Right ventricle myocardium superior (tissue), 1 donor: ENCODE results near the gene KCND2. TPM values are rescaled to one million over a fixed set of nuclear protein-coding genes. Genes with fewer than 3 reads are reported as not detected.

ENCODE experiments used
- ATAC-seq: fragments of 200-7000 bp; cut with Tn5 transposase; one replicate; pipeline ENCODE4 v1.9.1; 2020; ENCODE audit warnings: mild to moderate bottlenecking; ENCODE audit not compliant: poor library complexity
- DNase-seq: peaks from one replicate; pipeline ENCODE4 v3.0.0-alpha.2; 2020
- intact Hi-C: fragments of 100-400 bp; cut with DNase I; formaldehyde crosslinking; loops from one replicate; pipeline ENCODE4 v1.11.2; 2022
- total RNA-seq: library from RNA; stranded (reverse); fragmentation: NEBNext Ultra II Directional; extraction: Animal tissue kit (Norgen Biotek cat#: 25700); gene quantifications from one replicate; pipeline ENCODE4 v1.2.1, GENCODE V29; 2021
- donor health status: DM: no; HTN: yes; CAD: no; lungs with severe emphysema.

Gene KCND2
- total RNA-seq, 1 donor from 2014 or later, result not detected

- ATAC-seq, result no peak
- intact Hi-C loops, result no loop called here
- DNase-seq, result no peak
These were observed 442.0 kb downstream of the KCND2 start for GRCh38 chr7:120714945-120715344.

- ATAC-seq (no peak), DNase-seq (no peak)
These were observed 443.3 kb downstream of the KCND2 start for GRCh38 chr7:120716307-120716706.

GRCh38 chr7:120717166-120717565, 444.2 kb downstream of the KCND2 start:
- DNase-seq (no peak), ATAC-seq (no peak)
- intact Hi-C loops, result no loop called here

More at GRCh38 chr7:120716307-120716706, 443.3 kb downstream of the KCND2 start:
- intact Hi-C loops, result no loop called here

GRCh38 chr7:120718361-120718760, 445.4 kb downstream of the KCND2 start:
- intact Hi-C loops, result no loop called here
- DNase-seq (no peak), ATAC-seq (no peak)

- intact Hi-C loops, result no loop called here
- DNase-seq (no peak), ATAC-seq (no peak)
These were observed 447.3 kb downstream of the KCND2 start for GRCh38 chr7:120720317-120720716.

- intact Hi-C loops, result no loop called here
- ATAC-seq (no peak), DNase-seq (no peak)
These were observed 450.8 kb downstream of the KCND2 start for GRCh38 chr7:120723465-120724385.

- DNase-seq (no peak), ATAC-seq (no peak)
- intact Hi-C loops, result no loop called here
These were observed 451.5 kb downstream of the KCND2 start for GRCh38 chr7:120724448-120724847.

GRCh38 chr7:120724955-120725354, 452.0 kb downstream of the KCND2 start:
- intact Hi-C loops, result no loop called here

GRCh38 chr7:120725376-120726039, 452.5 kb downstream of the KCND2 start:
- DNase-seq (no peak), ATAC-seq (no peak)
- intact Hi-C loops, result no loop called here

More at GRCh38 chr7:120724955-120725354, 452.0 kb downstream of the KCND2 start:
- DNase-seq (no peak), ATAC-seq (no peak)

- ATAC-seq (no peak), DNase-seq (no peak)
- intact Hi-C loops, result no loop called here
These were observed 456.3 kb downstream of the KCND2 start for GRCh38 chr7:120729245-120729644.

GRCh38 chr7:120731271-120731670, 458.3 kb downstream of the KCND2 start:
- intact Hi-C loops, result no loop called here
- DNase-seq, result no peak
- no peak for ATAC-seq

- DNase-seq (no peak), ATAC-seq (no peak)
- intact Hi-C loops, result no loop called here
These were observed 459.3 kb downstream of the KCND2 start for GRCh38 chr7:120732256-120732655.

GRCh38 chr7:120733143-120733542, 460.2 kb downstream of the KCND2 start:
- ATAC-seq (no peak), DNase-seq (no peak)
- intact Hi-C loops, result no loop called here

GRCh38 chr7:120733835-120734234, 460.9 kb downstream of the KCND2 start:
- DNase-seq, result no peak
- intact Hi-C loops, result no loop called here
- ATAC-seq, result no peak

GRCh38 chr7:120735791-120736190, 462.8 kb downstream of the KCND2 start:
- intact Hi-C loops, result no loop called here
- ATAC-seq (no peak), DNase-seq (no peak)

GRCh38 chr7:120738816-120739215, 465.8 kb downstream of the KCND2 start:
- intact Hi-C loops, result no loop called here
- DNase-seq (no peak), ATAC-seq (no peak)

GRCh38 chr7:120740348-120740747, 467.4 kb downstream of the KCND2 start:
- ATAC-seq, result no peak
- intact Hi-C loops, result no loop called here
- DNase-seq, result no peak

GRCh38 chr7:120741371-120742042, 468.5 kb downstream of the KCND2 start:
- ATAC-seq (no peak), DNase-seq (no peak)
- intact Hi-C loops, result no loop called here

GRCh38 chr7:120742372-120742771, 469.4 kb downstream of the KCND2 start:
- intact Hi-C loops, result no loop called here
- no peak for ATAC-seq
- no peak for DNase-seq
